Activated CD4-positive, alpha-beta T cell treated with anti-CD3 and anti-CD28 coated beads for 24 hours (primary cell): ENCODE measurements around the gene AOAH.

ENCODE experiments used
- DNase-seq, 2 donors: peaks; one replicate each; pipeline ENCODE4 v3.0.0-alpha.2; 2020; ENCODE audit warnings: low read depth in 2 of 2

Gene AOAH

DNA sequence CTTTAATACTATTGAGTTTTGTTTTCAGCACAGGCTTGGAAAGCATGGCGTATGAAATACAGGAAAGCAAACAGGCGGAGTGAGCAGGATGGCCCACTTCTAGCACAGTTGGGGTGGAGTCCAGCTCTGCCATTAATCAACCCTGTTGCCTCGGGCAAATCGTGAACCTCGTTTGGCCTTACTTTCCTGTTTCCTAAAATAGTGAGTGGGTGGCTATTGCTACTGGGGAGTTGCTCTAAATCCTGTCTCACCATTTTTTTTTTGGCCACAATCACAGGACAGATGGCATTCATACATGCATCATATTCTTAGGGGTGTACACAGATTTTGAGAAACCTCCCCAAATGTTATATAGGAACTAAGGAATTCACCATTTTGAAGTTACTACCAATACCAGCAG lies 176.9 kb downstream of the AOAH start:
- DNase-seq: no peak

DNA sequence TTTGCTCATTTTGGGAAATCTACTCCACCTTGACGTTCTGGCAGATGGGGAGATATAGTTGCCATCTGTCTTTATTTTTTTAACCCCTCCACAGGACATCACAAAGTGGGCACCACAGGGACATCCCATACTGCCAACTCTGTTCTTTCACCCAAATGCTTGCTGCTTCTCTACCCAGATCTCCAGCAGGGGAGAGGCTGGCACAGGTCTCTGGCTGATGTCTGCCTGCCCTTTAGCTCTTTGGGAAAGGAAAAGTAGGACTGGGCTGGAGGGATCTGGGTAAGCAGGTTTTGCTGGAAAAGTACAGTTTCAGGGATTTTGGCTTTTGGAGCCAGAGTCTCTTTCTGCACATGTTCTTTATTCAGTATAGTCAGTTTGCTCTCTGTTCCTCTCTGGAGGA lies 178.0 kb downstream of the AOAH start:
- DNase-seq: no peak

DNA sequence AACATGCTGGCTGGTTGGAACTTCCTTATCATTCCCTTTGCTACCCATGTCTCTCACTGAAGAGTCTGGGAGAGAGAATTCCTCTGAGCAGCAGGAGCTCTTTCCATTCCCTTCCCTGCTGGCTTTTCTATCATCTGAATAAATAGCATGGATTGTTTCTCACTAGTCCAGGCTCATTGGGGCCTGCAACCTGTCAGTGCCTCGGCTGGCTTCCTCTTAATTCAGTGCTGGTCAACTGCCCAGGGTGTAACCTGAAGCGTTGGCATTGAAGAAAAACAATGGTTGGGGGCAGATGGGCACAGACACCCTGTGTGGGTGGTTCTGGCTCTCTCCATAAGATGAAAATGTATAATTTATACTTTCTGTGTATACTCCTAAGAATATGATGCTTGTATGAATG lies 179.0 kb downstream of the AOAH start:
- DNase-seq: no peak

DNA sequence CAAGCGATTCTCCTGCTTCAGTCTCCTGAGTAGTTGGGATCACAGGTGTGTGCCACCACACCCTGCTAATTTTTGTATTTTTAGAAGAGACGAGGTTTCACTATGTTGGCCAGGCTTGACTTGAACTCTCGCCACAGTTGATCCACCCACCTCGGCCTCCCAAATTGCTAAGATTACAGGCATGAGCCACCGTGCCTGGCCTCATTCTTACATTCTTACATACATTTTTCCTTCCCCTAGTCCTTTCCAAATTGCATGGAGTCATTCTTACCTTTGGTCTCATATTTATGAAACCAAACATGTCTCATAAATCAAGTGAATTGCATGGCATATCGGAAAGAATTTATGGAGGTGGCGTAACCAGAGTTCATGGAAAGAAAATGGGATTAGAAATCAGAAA lies 186.2 kb downstream of the AOAH start:
- no peak for DNase-seq

DNA sequence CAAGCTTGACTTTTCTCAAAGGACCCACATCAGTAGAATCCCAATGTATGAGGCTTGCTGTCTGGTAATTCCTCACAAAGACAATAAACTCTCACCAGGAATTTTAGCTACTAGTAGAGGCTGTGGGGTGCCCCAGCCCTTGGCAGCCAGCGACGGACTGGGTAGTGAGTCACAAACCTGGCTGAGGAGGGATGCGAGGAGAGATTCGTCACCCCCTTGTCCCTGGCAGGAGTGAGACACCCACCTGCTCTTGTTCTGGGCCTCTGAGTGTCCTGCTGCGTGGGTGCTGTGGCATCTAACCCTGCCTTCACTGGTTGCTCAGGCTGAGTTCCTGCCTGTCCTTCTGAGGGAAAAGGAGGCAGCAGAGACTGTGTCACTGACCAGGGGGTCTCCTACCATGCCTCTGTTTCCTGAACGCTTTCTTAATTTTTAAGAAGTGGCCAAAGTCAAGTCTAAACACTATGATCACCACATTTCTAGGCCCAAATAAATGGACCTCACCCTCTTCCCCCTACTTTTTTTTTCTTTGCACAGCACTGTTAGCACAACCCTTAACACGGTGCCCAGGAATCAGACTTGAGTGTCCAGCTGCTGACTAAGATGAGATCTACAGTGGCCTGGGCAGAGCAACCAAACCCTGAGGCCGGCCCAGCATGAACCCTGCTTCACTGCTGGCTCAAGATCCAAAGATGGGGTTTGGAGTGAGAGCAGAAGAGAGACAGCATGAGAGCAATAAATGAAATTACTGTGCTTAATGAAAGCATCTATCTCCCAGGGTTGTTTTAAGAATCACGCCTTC lies 188.2 kb downstream of the AOAH start:
- DNase-seq: no peak

DNA sequence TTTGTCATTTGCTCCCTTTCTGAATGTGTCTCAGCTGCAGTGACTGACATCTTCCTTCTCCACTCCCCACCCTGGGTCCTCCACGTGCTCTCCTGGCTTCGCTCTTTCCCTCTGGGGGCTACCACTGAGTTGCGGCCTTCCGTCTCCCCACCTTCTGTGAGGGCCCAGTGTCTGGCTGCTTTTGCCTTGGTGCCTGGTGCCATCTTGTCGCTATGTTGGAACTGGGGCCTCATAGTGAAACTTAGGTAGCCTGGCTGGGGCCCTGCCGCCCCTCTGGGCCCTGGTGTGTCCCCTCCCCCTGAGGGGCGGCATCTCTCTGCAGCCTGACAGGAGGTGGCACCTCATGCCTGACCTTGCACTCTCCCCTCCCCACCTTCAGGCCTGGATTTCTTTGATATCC lies 190.6 kb downstream of the AOAH start:
- DNase-seq: no peak

DNA sequence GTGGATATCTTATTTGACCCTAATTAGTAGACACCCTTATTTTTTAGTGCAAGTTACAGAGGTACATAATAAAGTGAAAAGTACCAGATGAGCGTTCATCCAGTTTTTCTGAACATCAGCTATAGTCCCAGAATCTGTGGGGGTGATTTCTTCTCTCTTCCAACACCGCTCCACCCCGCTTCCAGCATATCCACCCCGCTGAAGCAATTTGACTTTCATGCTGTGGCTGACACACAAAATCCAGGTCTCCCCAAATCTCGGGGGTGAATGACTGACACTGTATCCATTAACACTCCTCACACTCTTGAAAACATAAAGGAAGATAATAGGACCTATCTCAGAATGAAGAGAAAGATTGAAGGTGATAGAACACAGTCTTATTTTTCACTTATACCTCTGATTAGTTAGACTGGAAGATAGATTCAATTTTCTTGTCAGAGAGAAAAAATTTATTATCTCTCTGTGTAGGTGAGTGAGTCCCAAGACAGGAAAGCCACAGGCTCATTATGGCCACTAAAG lies 191.3 kb downstream of the AOAH start:
- no peak for DNase-seq

DNA sequence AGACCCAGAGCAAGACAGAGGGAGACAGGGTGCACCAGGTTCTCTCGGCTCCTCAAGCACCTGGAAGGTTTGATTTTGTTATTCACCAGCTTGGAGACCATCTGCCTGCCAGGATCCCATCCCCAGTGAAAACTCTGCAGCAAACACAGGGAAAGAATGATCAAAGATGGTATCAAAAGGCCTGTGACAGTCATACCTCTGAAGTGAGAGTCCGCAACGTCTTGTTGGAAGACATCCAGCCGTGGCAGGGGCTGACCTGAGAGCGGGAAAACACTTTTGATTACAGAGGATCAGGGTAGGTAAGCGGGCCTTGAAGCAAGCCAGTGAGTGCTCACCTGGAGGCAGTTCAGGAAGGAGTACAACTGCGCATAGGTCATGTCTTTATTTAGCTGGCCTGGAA lies 192.3 kb downstream of the AOAH start:
- DNase-seq: no peak

DNA sequence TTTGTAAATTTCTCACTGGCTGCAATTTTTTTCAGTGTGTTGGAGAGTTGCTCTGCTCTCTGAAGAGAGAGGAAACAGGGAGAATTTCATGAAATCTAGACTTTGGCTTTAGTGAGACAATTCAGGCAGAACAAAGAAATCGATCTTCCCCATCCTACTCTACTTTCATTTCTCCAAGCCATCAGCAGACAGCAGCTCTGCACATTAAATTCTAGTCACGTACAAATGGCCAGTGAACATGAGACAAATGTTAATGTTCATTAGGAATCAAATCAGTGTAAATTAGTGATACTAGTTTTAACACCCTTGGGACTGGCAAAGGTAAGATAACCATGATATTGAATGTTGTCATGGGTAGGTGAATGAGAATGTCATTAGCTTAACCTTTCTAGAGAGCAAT lies 193.8 kb downstream of the AOAH start:
- no peak for DNase-seq

DNA sequence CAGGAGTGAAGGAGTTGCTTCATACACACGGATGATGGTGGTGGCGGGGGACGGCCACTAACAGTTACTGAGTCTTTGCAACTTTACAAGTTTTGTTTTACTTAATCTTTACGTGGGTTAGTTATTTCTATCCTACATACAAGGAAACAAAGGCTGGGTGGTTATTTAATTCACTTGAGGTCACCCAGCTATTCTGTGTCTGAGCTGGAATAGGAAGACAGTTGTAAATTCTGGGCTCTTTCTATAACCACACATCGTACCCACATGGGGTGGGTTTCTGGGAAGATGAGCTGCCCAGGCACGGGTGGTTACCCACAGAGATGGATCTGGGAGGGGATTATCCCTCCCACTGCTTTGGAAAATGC lies 196.8 kb downstream of the AOAH start:
- no peak for DNase-seq

DNA sequence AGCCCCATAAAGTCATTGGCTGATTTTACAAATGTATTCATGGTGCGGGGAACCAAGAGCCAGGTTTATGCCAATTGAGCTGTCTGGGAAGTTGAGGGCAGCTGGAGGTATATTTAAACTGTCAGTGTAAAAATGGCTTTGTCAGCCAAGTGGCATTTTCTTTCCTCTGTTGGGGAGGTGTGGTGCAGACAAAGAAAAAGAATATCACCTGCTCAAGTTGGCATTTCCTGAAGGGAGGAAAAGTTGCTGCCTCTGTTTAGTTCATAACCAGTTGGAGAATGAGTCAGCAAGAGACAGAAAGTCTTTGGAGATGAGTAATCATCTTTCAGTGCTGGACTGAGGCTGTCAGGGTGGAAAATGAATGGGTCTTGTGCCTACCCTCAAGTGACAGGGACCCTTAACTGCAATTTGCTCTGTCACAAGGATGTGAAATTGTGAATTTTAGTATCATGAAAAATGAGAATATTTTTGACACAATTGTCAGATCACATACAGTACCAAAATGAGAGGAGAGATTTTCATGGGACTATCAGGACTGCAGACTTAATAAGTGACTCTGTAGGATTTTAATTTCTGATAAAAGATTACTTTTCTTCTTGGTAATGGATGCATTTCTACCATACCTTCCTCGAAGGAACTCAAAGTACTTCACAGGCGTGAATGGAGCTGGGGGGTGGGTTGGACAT lies 197.3 kb downstream of the AOAH start:
- no peak for DNase-seq

DNA sequence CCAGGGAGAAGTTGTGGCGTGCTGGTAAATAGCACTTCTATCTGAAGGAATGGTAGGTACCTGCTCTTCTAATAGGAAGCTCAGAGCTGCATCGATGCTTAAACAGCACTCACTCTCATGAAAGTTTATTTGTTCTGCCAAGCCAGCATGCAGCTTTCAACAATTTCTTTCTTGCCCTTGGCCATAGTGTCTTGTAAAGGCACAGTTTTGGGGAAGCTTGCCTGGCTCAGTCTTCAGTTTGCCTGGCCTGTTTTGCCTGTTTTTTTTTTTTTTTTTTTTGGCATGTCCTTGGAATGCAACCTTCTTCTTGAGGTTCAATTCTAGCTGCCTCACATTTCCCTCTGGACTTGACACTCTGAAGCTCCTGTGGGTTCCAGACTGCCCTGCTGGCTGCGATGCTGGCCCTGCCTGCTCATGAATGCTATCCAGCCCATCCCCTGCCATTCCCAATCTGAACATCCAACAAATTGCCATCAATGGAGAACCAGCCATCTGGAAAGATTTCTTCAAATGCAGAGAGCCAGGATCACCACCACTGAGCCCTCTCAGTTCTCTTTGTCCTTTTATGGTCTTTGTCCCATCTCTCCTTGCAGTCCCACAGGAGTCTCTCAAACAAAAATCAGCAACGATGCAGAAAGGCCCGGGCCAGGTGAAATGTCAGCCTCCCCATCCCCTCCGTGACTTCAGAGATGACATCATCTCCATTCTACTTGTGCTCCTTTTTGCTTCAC lies 200.8 kb downstream of the AOAH start:
- no peak for DNase-seq

DNA sequence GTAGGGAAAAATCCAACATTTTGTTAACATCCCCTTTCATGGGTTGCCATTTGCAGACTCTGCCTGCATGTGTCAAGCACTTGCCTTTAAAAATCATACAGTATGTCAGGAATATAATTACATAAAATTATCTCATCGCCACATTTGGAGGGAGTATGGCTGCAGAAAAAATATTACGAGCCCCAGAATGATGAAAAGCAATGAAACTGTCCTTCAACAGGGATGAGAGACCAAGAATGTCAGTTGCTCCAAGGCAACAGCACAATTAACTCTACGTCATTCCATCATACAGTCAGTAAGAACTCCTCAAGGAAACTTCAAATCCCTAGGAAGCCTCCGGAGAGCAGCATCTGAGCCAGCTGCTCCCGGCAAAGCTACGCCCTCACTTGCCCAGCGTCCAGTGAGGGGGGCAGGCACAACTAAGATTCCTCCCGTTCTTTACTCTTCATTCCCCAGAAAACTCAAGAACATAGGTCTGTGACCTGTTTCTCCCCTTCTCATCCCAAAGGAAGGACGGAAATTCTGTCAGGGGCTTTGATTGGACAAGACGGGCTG lies 201.8 kb downstream of the AOAH start:
- no peak for DNase-seq

DNA sequence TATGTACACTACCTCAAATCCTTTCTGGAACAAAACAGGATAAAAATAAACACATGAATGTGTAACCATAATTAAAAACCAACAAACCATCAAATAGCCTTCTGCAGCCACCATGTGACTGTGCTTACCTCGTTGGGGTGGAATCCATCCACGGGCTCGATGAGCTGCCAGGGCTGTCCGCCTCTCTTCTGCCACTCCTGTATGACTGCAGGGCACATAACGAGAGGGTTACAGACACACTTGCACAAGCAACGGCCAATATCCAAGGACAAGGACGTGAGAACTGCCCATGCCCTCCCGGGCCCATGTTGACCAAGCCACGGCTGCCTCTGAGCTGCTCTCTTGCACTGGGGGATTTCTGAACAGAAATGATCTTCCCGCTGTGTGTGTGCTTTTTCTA lies 202.4 kb downstream of the AOAH start:
- no peak for DNase-seq

DNA sequence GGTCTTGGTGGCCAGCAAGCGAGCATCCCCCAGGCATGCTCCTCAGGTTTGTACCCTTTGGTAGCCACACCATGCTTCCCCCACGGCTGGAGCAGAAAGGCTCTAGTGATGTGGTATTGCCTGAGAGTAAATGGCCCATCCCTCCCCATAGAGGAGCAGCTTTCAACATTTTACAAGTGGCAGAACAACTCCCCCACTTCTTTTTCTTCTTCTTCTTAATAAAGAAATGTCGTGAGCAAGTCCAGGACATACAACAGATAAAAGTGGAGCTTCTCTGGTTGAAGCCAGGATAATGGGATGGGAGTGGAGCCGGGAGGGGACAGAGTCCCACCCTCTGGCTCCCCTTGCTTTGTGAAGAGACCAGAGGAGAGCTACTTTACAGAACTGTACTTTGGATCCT lies 203.2 kb downstream of the AOAH start:
- DNase-seq: no peak

DNA sequence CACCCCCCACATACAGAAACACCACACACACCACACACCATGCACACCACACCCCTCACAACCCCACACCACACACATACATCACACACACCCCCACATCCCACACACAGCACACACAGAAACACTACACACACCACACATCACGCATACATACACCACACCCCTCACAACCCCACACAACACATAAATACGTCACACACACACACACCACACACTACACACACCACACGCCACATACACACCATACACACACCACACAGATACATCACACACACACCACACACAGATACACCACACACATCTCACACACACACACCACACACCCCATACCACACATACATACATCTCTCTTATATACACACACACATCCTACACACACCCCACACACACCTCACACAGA lies 208.4 kb downstream of the AOAH start:
- no peak for DNase-seq

DNA sequence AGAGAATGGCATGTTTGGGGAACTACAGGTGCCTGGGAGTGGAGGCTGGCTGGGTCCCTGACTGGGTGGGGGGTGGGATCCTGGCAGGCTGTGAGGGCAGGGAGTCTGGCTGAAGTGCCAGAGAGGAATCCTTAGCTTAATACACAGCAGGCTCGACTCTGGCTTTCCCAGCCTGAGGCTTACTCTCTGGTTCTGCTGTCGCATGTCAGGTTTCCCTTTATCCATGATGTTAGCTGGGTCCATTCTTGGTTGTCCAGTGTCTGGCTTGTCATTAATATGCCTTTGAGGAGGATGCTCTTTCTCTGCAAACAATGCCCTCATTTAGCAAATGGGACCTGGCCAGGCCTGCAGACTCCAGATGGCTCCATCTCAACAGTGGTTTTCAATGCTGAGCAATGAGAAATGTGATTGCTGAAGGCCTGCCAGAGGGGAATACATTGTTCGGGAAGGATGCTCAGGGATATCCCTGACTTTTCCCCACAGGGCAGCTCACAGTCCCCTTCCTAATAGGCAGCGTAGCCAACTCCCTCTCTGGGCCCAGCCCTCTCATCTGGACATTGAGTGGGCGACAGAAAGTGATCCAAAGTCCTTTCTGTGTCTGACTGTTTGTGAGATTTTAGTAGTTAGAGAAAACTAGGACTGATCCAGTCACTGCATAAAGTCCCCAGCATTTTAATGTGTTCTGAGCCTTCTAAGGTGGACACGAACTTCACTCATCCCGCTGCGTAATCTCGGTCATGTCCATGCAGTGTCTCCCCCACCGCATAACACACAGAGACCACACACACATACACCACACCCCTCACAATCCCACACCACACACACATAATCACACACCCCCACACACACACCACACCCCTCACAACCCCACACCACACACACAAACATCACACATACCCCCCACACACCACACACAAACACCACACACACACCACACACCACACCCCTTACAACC lies 209.7 kb downstream of the AOAH start:
- DNase-seq: no peak

DNA sequence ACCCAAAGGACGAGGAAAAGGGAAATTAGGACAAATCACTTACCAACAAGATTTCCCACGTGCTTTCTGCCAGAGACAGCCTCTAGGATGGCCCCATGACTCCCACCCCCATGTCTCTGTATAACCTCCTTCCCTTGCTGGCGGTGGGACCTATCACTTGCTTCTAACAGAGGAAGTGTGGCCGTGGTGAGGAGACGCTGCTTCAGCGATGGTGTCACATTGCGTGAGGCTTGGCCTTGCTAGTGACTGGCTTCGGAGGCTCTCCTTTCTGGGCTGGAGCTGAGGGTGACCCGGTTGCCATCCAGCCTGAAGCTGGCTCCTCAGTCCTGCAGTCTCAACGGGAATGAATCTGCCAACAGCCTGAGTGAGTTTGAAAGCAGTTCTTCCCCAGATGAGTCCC lies 210.9 kb downstream of the AOAH start:
- no peak for DNase-seq

DNA sequence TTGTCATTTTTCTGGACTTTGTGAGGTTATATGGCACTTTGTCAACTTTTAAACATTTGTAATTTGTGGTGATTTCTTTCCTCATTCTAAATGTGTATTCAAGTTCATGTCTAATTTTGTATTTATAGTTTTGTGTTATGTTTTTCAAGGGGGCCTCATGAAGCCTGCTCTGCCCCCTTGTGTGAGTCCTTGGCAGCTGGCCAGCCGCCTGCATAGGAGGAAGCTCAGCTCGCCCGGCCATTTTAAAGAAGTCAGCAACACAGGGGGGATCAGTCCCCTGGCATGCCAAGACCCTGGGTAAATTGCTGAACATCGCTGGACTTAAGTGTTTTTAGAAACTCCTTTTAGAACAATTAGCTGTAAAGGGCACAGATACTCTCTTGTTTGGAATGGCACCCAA lies 211.7 kb downstream of the AOAH start:
- no peak for DNase-seq

DNA sequence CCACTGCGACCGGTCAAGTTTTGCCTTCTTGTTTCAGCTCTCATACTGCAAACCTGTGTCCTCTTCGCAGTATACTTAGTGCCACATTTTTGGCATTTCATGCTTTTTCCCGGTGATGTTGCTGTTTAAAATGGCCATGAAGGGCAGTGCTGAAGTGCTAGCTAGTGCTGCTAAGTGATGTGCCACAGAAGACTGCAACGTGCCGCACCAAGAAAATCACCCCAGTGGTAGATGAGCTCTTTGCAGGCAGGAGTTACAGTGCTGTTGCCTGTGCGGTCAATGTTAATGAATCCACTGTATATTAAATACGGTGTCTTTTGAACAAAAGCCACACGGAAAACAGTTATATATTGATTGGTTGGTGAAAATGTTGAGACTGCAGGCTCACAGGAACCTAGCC lies 214.3 kb downstream of the AOAH start:
- DNase-seq: no peak
